B cell (primary cell): Measurements from ENCODE around the gene NCOA5. TPM values are rescaled to one million over a fixed set of nuclear protein-coding genes. Genes with fewer than 3 reads are reported as not detected.

Experiments used
- ATAC-seq: fragments of 200-7000 bp; cut with Tn5 transposase; one replicate; pipeline ENCODE4 v1.10.0; 2021; ENCODE audit warnings: low read depth, mild to moderate bottlenecking, moderate number of reproducible peaks, moderate library complexity
- CTCF ChIA-PET: fragments of 350-600 bp; sonication (Branson Sonifier 250); formaldehyde crosslinking; loops from one replicate; lab custom pipeline; 2021; ENCODE audit warnings: antibody characterized with exemption, inconsistent platforms; lab: Charles Lee
- POLR2A ChIA-PET: fragments of 350-600 bp; sonication (Branson Sonifier 250); formaldehyde crosslinking; loops from one replicate; lab custom pipeline; 2021; ENCODE audit warnings: antibody characterized with exemption; lab: Charles Lee
- DNase-seq: peaks from one replicate; pipeline ENCODE4 v3.0.0; 2013
- H2AFZ ChIP-seq: 2 replicates; pipeline ENCODE4 v1.6.1; 2012; ENCODE audit warnings: mild to moderate bottlenecking, low read depth, low read length; ENCODE audit not compliant: insufficient read depth, poor library complexity, severe bottlenecking
- H3K27ac ChIP-seq, 2 donors: 1 replicate in 1 of 2; 2 replicates in 1 of 2; pipeline ENCODE4 v1.5.1; 2012 to 2013; ENCODE audit warnings: low read length in 2 of 2, mild to moderate bottlenecking in 2 of 2, moderate library complexity in 1 of 2
- H3K27me3 ChIP-seq, 4 experiments: fragments of 200-600 bp in 1 of 4; sonication (generic) in 1 of 4; replicated peaks in 1 of 4; 1 replicate in 2 of 4; 2 replicates in 2 of 4; pipeline versions ENCODE4 v1.6.1 to v1.7.0; 2013 to 2016; ENCODE audit warnings: low read length in 3 of 4, mild to moderate bottlenecking in 2 of 4, mixed read lengths in 1 of 4, moderate library complexity in 1 of 4; ENCODE audit not compliant: insufficient read depth in 4 of 4, control insufficient read depth in 3 of 4; ENCODE audit errors: control extremely low read depth in 1 of 4
- H3K36me3 ChIP-seq, 2 experiments: replicated peaks in 1 of 2; 1 replicate in 1 of 2; 2 replicates in 1 of 2; pipeline versions ENCODE4 v1.6.1 to v1.7.1; 2013; ENCODE audit warnings: low read length in 1 of 2; ENCODE audit not compliant: insufficient read depth in 2 of 2, control insufficient read depth in 1 of 2; ENCODE audit errors: control extremely low read depth in 1 of 2, extremely low read depth in 1 of 2
- H3K4me1 ChIP-seq, 2 donors: fragments of 200-600 bp in 1 of 2; sonication (generic) in 1 of 2; 1 replicate in 1 of 2; 2 replicates in 1 of 2; pipeline versions ENCODE4 v1.5.1 to v1.6.1; 2013 to 2017; ENCODE audit warnings: low read length in 2 of 2; ENCODE audit not compliant: control insufficient read depth in 2 of 2, insufficient read depth in 2 of 2
- H3K4me2 ChIP-seq: replicated peaks from 2 replicates; pipeline ENCODE3; 2012; ENCODE audit warnings: mild to moderate bottlenecking, low read depth, low read length; ENCODE audit not compliant: poor library complexity, severe bottlenecking
- H3K4me3 ChIP-seq, 5 experiments: fragments of 200-600 bp in 1 of 5; sonication (generic) in 1 of 5; 1 replicate in 3 of 5; 2 replicates in 2 of 5; pipeline versions ENCODE4 v1.5.1 to v1.7.0; 2011 to 2016; ENCODE audit warnings: low read length in 4 of 5, mild to moderate bottlenecking in 4 of 5, low read depth in 2 of 5, control low read depth in 1 of 5, moderate library complexity in 1 of 5; ENCODE audit not compliant: insufficient read depth in 1 of 5; ENCODE audit errors: control extremely low read depth in 1 of 5, extremely low read depth in 1 of 5
- H3K79me2 ChIP-seq: fragments of 200-600 bp; sonication (generic); one replicate; pipeline ENCODE4 v1.6.0; 2016; ENCODE audit warnings: low read length; ENCODE audit not compliant: control insufficient read depth, insufficient read depth
- H3K9ac ChIP-seq: fragments of 200-600 bp; sonication (generic); 2 replicates; pipeline ENCODE4 v1.6.1; 2017; ENCODE audit warnings: mild to moderate bottlenecking, low read length, moderate library complexity
- H3K9me3 ChIP-seq, 3 donors: one replicate each; pipeline versions ENCODE4 v1.6.1 to v1.7.1; 2013; ENCODE audit warnings: low read length in 2 of 3; ENCODE audit not compliant: control insufficient read depth in 2 of 3, insufficient read depth in 1 of 3; ENCODE audit errors: control extremely low read depth in 1 of 3
- H4K20me1 ChIP-seq: 2 replicates; pipeline ENCODE4 v1.6.0; 2012; ENCODE audit warnings: mild to moderate bottlenecking, low read length; ENCODE audit not compliant: insufficient read depth, control insufficient read depth, poor library complexity, severe bottlenecking
- H3K27ac Mint-ChIP-seq: one replicate; pipeline ENCODE4 v1.8.0; 2021; ENCODE audit warnings: mixed read lengths
- H3K27me3 Mint-ChIP-seq: one replicate; pipeline ENCODE4 v1.8.0; 2021; ENCODE audit warnings: mixed read lengths
- H3K4me1 Mint-ChIP-seq: one replicate; pipeline ENCODE4 v1.8.0; 2021; ENCODE audit warnings: mixed read lengths
- H3K4me3 Mint-ChIP-seq: one replicate; pipeline ENCODE4 v1.8.0; 2021; ENCODE audit warnings: mixed read lengths
- H3K9me3 Mint-ChIP-seq: one replicate; pipeline ENCODE4 v1.8.0; 2022; ENCODE audit warnings: mixed read lengths; ENCODE audit not compliant: insufficient read depth
- EZH2 ChIP-seq: IDR thresholded peaks from 2 replicates; pipeline ENCODE4 v1.6.1; 2012; ENCODE audit warnings: borderline replicate concordance, low read depth, mild to moderate bottlenecking, moderate library complexity, low read length; ENCODE audit not compliant: insufficient read depth, poor library complexity, severe bottlenecking
- WGBS: methylation state at CpG from one replicate; pipeline ENCODE4 v1.1.5; 2013; ENCODE audit warnings: missing lambda C conversion rate; ENCODE audit not compliant: insufficient coverage; 5-methylcytosine and 5-hydroxymethylcytosine counted together
- intact Hi-C: fragments of 100-400 bp; cut with micrococcal nuclease; formaldehyde crosslinking; loops from one replicate; pipeline ENCODE4 v1.10.0; 2022
- polyA plus RNA-seq: library from polyadenylated mRNA; depleted of rRNA; stranded (reverse); fragments of >200 nt; gene quantifications from 2 replicates; pipeline ENCODE4 v1.2.3, GENCODE V29; 2012
- total RNA-seq, 2 donors: library from RNA; stranded (reverse); fragments of 120-200 nt in 1 of 2; gene quantifications; 1 replicate in 1 of 2; 2 replicates in 1 of 2; pipeline versions ENCODE4 v1.2.3 to v1.2.4, GENCODE V29; 2013 to 2022
- TF ChIP-seq, protein P1 (sequence below): fragments of 200-600 bp; IDR thresholded peaks from one replicate; pipeline ENCODE4 v1.8.0; 2022; ENCODE audit warnings: antibody characterized with exemption, mild to moderate bottlenecking

NCOA5 gene
- total and polyA plus RNA-seq, 2 donors (not counting 1 experiment from before 2014, with no cell fraction given): 26.0 to 41.6 TPM

DNA sequence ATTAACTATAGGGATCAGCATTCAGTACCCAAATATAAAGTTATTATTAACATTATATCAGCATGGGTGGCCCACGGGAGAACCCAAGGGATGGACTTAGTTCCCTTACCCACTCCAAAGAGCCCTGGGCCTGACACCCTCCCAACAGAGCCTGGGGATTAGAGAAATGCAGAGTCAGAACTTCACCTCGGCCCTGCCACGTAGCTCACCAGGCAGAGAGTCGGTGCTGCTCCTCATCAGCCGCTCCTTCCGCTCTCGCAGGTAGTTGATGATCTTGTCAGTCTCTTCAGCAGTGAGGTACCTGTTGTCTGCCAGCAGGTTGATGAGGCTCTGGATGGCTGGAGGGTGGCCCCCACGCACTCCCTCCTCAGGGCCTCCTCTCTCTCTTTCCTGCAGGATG is 26.6 kb downstream of the NCOA5 start:
- Histone ChIP-seq H3K9ac (no peak overlapping the region), H2AFZ (no peak overlapping the region), H3K9me3 (peaks cover 0 to 12% (median 0%) of the 10 kb centered on the region in 3 donors), H3K36me3 (peaks cover 8 to 73% of the 10 kb centered on the region in 2 experiments), H3K27ac (no peak overlapping the region), H3K4me2 (no peak overlapping the region), H3K27me3 (peaks cover 0 to 21% (median 5%) of the 10 kb centered on the region in 4 experiments), H3K79me2 (no peaks in the 10 kb centered on the region), H3K4me1 (peaks cover 33 to 34% of the 10 kb centered on the region in 2 donors), H3K4me3 (no peak overlapping the region), H4K20me1 (peaks cover 93% of the 10 kb centered on the region)
- CTCF ChIA-PET: no interaction called here
- TF ChIP-seq, protein P1, sequence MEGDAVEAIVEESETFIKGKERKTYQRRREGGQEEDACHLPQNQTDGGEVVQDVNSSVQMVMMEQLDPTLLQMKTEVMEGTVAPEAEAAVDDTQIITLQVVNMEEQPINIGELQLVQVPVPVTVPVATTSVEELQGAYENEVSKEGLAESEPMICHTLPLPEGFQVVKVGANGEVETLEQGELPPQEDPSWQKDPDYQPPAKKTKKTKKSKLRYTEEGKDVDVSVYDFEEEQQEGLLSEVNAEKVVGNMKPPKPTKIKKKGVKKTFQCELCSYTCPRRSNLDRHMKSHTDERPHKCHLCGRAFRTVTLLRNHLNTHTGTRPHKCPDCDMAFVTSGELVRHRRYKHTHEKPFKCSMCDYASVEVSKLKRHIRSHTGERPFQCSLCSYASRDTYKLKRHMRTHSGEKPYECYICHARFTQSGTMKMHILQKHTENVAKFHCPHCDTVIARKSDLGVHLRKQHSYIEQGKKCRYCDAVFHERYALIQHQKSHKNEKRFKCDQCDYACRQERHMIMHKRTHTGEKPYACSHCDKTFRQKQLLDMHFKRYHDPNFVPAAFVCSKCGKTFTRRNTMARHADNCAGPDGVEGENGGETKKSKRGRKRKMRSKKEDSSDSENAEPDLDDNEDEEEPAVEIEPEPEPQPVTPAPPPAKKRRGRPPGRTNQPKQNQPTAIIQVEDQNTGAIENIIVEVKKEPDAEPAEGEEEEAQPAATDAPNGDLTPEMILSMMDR: no peak
- no peak for TF ChIP-seq EZH2
- H3K4me3 Mint-ChIP-seq: no peak overlapping the region
- intact Hi-C loops: no loop called here
- H3K9me3 Mint-ChIP-seq: no peaks in the 10 kb centered on the region
- ATAC-seq (no peak), DNase-seq (no peak)
- WGBS: 93% methylated on average over 8 of the region's 8 CpGs
- no peak overlapping the region for H3K27ac Mint-ChIP-seq
- POLR2A ChIA-PET: no interaction called here
- H3K4me1 Mint-ChIP-seq: peaks cover 36% of the 10 kb centered on the region
- peaks cover 12% of the 10 kb centered on the region for H3K27me3 Mint-ChIP-seq

DNA sequence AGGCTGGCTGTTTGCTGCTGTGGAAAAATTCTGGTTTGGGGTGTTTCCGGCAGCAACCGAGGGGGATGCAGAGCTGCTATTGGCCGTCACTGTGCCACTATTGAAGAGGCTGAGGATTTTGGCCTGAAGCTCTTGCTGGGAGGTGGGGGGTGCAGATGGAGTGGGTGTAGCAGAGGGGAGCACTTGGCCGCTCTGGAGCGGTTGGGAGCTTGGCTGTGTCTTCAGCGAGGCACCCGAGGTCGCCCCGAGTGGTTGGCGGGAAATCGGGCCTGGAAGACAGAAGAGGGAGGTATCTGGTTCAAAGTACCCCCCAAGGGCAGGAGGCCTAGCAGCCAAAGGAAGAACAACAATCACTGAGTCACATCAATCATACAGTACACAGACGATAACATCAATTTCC is 27.1 kb downstream of the NCOA5 start:
- ATAC-seq: no peak
- DNase-seq: no peak
- Histone ChIP-seq H3K9ac (no peak overlapping the region), H3K79me2 (no peaks in the 10 kb centered on the region), H3K36me3 (peaks cover 4 to 67% of the 10 kb centered on the region in 2 experiments), H3K4me1 (peaks cover 37 to 39% of the 10 kb centered on the region in 2 donors), H3K27ac (no peak overlapping the region), H3K4me3 (no peak overlapping the region), H3K27me3 (peaks cover 0 to 26% (median 7%) of the 10 kb centered on the region in 4 experiments), H3K4me2 (no peak overlapping the region), H4K20me1 (peaks cover 95% of the 10 kb centered on the region), H3K9me3 (peaks cover 0 to 14% (median 0%) of the 10 kb centered on the region in 3 donors), H2AFZ (no peak overlapping the region)
- Mint-ChIP-seq H3K9me3 (no peaks in the 10 kb centered on the region), H3K4me1 (peaks cover 39% of the 10 kb centered on the region), H3K27me3 (peaks cover 12% of the 10 kb centered on the region), H3K27ac (no peak overlapping the region), H3K4me3 (no peak overlapping the region)
- intact Hi-C loops: no loop called here
- POLR2A ChIA-PET: no interaction called here
- CTCF ChIA-PET: interaction anchor here (1.9 kb wide), 1 partner anchor 40 kb away, joined by 6 read pairs; no protein-coding TSS in a partner anchor
- WGBS: over 99% methylated on average over 10 of the region's 12 CpGs
- no peak for TF ChIP-seq EZH2
- TF ChIP-seq, protein P1: no peak
